ENCODE measurements around the gene SPRYD3.
"Not testable (repeated sequence)": the region's sequence is repeated elsewhere in the genome, so short reads cannot be mapped to it uniquely, and the experiment has no call there.

DNA sequence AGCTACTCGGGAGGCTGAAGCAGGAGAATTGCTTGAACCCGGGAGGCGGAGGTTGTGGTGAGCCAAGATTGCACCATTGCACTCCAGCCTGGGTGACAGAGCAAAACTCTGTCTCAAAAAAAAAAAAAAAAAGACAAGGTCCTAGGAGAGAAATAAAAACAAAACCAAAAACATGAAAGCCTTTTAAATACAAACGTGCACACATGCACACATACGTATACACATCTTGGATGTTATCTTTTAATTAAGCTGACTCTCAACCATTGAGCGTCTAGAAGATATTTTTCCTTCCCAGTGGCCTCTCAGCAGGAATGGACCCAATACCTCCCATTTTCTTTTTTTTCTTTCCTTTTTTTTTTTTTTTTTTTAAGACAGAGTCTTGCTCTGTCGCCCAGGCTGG lies 33.2 kb upstream of the SPRYD3 start:
- TF ChIP-seq, protein P1, sequence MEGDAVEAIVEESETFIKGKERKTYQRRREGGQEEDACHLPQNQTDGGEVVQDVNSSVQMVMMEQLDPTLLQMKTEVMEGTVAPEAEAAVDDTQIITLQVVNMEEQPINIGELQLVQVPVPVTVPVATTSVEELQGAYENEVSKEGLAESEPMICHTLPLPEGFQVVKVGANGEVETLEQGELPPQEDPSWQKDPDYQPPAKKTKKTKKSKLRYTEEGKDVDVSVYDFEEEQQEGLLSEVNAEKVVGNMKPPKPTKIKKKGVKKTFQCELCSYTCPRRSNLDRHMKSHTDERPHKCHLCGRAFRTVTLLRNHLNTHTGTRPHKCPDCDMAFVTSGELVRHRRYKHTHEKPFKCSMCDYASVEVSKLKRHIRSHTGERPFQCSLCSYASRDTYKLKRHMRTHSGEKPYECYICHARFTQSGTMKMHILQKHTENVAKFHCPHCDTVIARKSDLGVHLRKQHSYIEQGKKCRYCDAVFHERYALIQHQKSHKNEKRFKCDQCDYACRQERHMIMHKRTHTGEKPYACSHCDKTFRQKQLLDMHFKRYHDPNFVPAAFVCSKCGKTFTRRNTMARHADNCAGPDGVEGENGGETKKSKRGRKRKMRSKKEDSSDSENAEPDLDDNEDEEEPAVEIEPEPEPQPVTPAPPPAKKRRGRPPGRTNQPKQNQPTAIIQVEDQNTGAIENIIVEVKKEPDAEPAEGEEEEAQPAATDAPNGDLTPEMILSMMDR (IDR thresholded peaks at IDR 0.05) = not testable (repeated sequence)
- not testable (repeated sequence) for TF ChIP-seq POLR2A (IDR thresholded peaks at IDR 0.05)

Data from lower leg skin (tissue), 3 donors.